ENCODE measurements around the gene CNTNAP4.

GRCh38 chr16:76483307-76483909 lies 206.2 kb downstream of the CNTNAP4 start:
- no peak for TF ChIP-seq CTCF (IDR thresholded peaks at IDR 0.05; ENCODE audit: control extremely low read depth in 1 of 3, insufficient read depth in 1 of 3, low read depth in 1 of 3, low read length in 3 of 3)
- no peak for TF ChIP-seq CBX8 (IDR thresholded peaks at IDR 0.05; ENCODE audit: borderline replicate concordance, low read depth, low read length)
- TF ChIP-seq USF2 (IDR thresholded peaks at IDR 0.05; ENCODE audit: low read length) = no peak
- TF ChIP-seq MAX (IDR thresholded peaks at IDR 0.05) = no peak
- no peak for TF ChIP-seq BCL11A (IDR thresholded peaks at IDR 0.05; ENCODE audit: low read depth in 2 of 2, low read length in 2 of 2)
- TF ChIP-seq CHD2 (IDR thresholded peaks at IDR 0.05; ENCODE audit: low read length) = no peak
- TF ChIP-seq POLR2A (IDR thresholded peaks at IDR 0.05; ENCODE audit: control extremely low read depth in 1 of 2, low read depth in 2 of 2, low read length in 2 of 2) = no peak
- no peak for TF ChIP-seq YY1 (IDR thresholded peaks at IDR 0.05; ENCODE audit: low read depth, low read length)
- no peak for TF ChIP-seq NRF1 (IDR thresholded peaks at IDR 0.05; ENCODE audit: low read depth, low read length)
- TF ChIP-seq EZH2 (IDR thresholded peaks at IDR 0.05; ENCODE audit: low read depth, low read length, severe bottlenecking) = no peak
- TF ChIP-seq RAD21 (IDR thresholded peaks at IDR 0.05 in 1 of 2, conservative IDR thresholded peaks at IDR 0.05 in 1 of 2; ENCODE audit: low read depth in 2 of 2, low read length in 2 of 2) = no peak
